ENCODE results near the gene CHSY3.

Gene CHSY3

GRCh38 chr5:130035388-130035787, 131.1 kb downstream of the CHSY3 start:
- Histone ChIP-seq H3K4me1 (ENCODE audit: control insufficient read depth, insufficient read depth, low read length) (no peaks in the 10 kb centered on the region), H3K9ac (ENCODE audit: low read length) (no peak overlapping the region), H3K27me3 (ENCODE audit: control insufficient read depth, insufficient read depth, low read length) (no peaks in the 10 kb centered on the region), H3K36me3 (ENCODE audit: control insufficient read depth, insufficient read depth, low read length) (no peaks in the 10 kb centered on the region), H3K9me3 (ENCODE audit: control insufficient read depth, low read length) (no peaks in the 10 kb centered on the region), H3K4me3 (ENCODE audit: low read length) (no peak overlapping the region)

- H3K9me3 ChIP-seq (ENCODE audit: control insufficient read depth, low read length): no peaks in the 10 kb centered on the region
- H3K27me3 ChIP-seq (ENCODE audit: control insufficient read depth, insufficient read depth, low read length): no peaks in the 10 kb centered on the region
- H3K9ac ChIP-seq (ENCODE audit: low read length): no peak overlapping the region
- H3K4me1 ChIP-seq (ENCODE audit: control insufficient read depth, insufficient read depth, low read length): no peaks in the 10 kb centered on the region
- no peaks in the 10 kb centered on the region for H3K36me3 ChIP-seq (ENCODE audit: control insufficient read depth, insufficient read depth, low read length)
- no peak overlapping the region for H3K4me3 ChIP-seq (ENCODE audit: low read length)
Measured at GRCh38 chr5:130037905-130038304, 133.6 kb downstream of the CHSY3 start.

GRCh38 chr5:130043834-130044233, 139.6 kb downstream of the CHSY3 start:
- Histone ChIP-seq H3K4me3 (ENCODE audit: low read length) (no peak overlapping the region), H3K4me1 (ENCODE audit: control insufficient read depth, insufficient read depth, low read length) (no peaks in the 10 kb centered on the region), H3K27me3 (ENCODE audit: control insufficient read depth, insufficient read depth, low read length) (no peaks in the 10 kb centered on the region), H3K9ac (ENCODE audit: low read length) (no peak overlapping the region), H3K36me3 (ENCODE audit: control insufficient read depth, insufficient read depth, low read length) (no peaks in the 10 kb centered on the region), H3K9me3 (ENCODE audit: control insufficient read depth, low read length) (no peaks in the 10 kb centered on the region)

- Histone ChIP-seq H3K36me3 (ENCODE audit: control insufficient read depth, insufficient read depth, low read length) (no peaks in the 10 kb centered on the region), H3K4me1 (ENCODE audit: control insufficient read depth, insufficient read depth, low read length) (no peaks in the 10 kb centered on the region), H3K27me3 (ENCODE audit: control insufficient read depth, insufficient read depth, low read length) (no peaks in the 10 kb centered on the region), H3K9me3 (ENCODE audit: control insufficient read depth, low read length) (no peaks in the 10 kb centered on the region), H3K4me3 (ENCODE audit: low read length) (no peak overlapping the region), H3K9ac (ENCODE audit: low read length) (no peak overlapping the region)
Measured at GRCh38 chr5:130045334-130045733, 141.1 kb downstream of the CHSY3 start.

GRCh38 chr5:130050585-130050984, 146.3 kb downstream of the CHSY3 start:
- Histone ChIP-seq H3K36me3 (ENCODE audit: control insufficient read depth, insufficient read depth, low read length) (no peaks in the 10 kb centered on the region), H3K27me3 (ENCODE audit: control insufficient read depth, insufficient read depth, low read length) (no peaks in the 10 kb centered on the region), H3K9ac (ENCODE audit: low read length) (no peak overlapping the region), H3K9me3 (ENCODE audit: control insufficient read depth, low read length) (no peaks in the 10 kb centered on the region), H3K4me1 (ENCODE audit: control insufficient read depth, insufficient read depth, low read length) (no peaks in the 10 kb centered on the region), H3K4me3 (ENCODE audit: low read length) (no peak overlapping the region)

GRCh38 chr5:130052752-130053151, 148.5 kb downstream of the CHSY3 start:
- no peak overlapping the region for H3K4me3 ChIP-seq (ENCODE audit: low read length)
- no peaks in the 10 kb centered on the region for H3K27me3 ChIP-seq (ENCODE audit: control insufficient read depth, insufficient read depth, low read length)
- H3K36me3 ChIP-seq (ENCODE audit: control insufficient read depth, insufficient read depth, low read length): no peaks in the 10 kb centered on the region
- H3K4me1 ChIP-seq (ENCODE audit: control insufficient read depth, insufficient read depth, low read length): no peaks in the 10 kb centered on the region
- no peak overlapping the region for H3K9ac ChIP-seq (ENCODE audit: low read length)
- no peaks in the 10 kb centered on the region for H3K9me3 ChIP-seq (ENCODE audit: control insufficient read depth, low read length)

GRCh38 chr5:130055572-130055971, 151.3 kb downstream of the CHSY3 start:
- Histone ChIP-seq H3K36me3 (ENCODE audit: control insufficient read depth, insufficient read depth, low read length) (no peaks in the 10 kb centered on the region), H3K9ac (ENCODE audit: low read length) (no peak overlapping the region), H3K4me3 (ENCODE audit: low read length) (no peak overlapping the region), H3K27me3 (ENCODE audit: control insufficient read depth, insufficient read depth, low read length) (no peaks in the 10 kb centered on the region), H3K9me3 (ENCODE audit: control insufficient read depth, low read length) (no peaks in the 10 kb centered on the region), H3K4me1 (ENCODE audit: control insufficient read depth, insufficient read depth, low read length) (no peaks in the 10 kb centered on the region)

GRCh38 chr5:130061746-130062145, 157.5 kb downstream of the CHSY3 start:
- no peak overlapping the region for H3K4me3 ChIP-seq (ENCODE audit: low read length)
- H3K27me3 ChIP-seq (ENCODE audit: control insufficient read depth, insufficient read depth, low read length): no peaks in the 10 kb centered on the region
- H3K9ac ChIP-seq (ENCODE audit: low read length): no peak overlapping the region
- no peaks in the 10 kb centered on the region for H3K9me3 ChIP-seq (ENCODE audit: control insufficient read depth, low read length)
- no peaks in the 10 kb centered on the region for H3K36me3 ChIP-seq (ENCODE audit: control insufficient read depth, insufficient read depth, low read length)
- H3K4me1 ChIP-seq (ENCODE audit: control insufficient read depth, insufficient read depth, low read length): no peaks in the 10 kb centered on the region

GRCh38 chr5:130063603-130064002, 159.3 kb downstream of the CHSY3 start:
- Histone ChIP-seq H3K36me3 (ENCODE audit: control insufficient read depth, insufficient read depth, low read length) (no peaks in the 10 kb centered on the region), H3K4me3 (ENCODE audit: low read length) (no peak overlapping the region), H3K27me3 (ENCODE audit: control insufficient read depth, insufficient read depth, low read length) (no peaks in the 10 kb centered on the region), H3K9me3 (ENCODE audit: control insufficient read depth, low read length) (no peaks in the 10 kb centered on the region), H3K4me1 (ENCODE audit: control insufficient read depth, insufficient read depth, low read length) (no peaks in the 10 kb centered on the region), H3K9ac (ENCODE audit: low read length) (no peak overlapping the region)

- Histone ChIP-seq H3K9me3 (ENCODE audit: control insufficient read depth, low read length) (no peaks in the 10 kb centered on the region), H3K36me3 (ENCODE audit: control insufficient read depth, insufficient read depth, low read length) (no peaks in the 10 kb centered on the region), H3K4me1 (ENCODE audit: control insufficient read depth, insufficient read depth, low read length) (no peaks in the 10 kb centered on the region), H3K4me3 (ENCODE audit: low read length) (no peak overlapping the region), H3K9ac (ENCODE audit: low read length) (no peak overlapping the region), H3K27me3 (ENCODE audit: control insufficient read depth, insufficient read depth, low read length) (no peaks in the 10 kb centered on the region)
Measured at GRCh38 chr5:130064484-130064883, 160.2 kb downstream of the CHSY3 start.

- Histone ChIP-seq H3K27me3 (ENCODE audit: control insufficient read depth, insufficient read depth, low read length) (no peaks in the 10 kb centered on the region), H3K9ac (ENCODE audit: low read length) (no peak overlapping the region), H3K36me3 (ENCODE audit: control insufficient read depth, insufficient read depth, low read length) (no peaks in the 10 kb centered on the region), H3K4me1 (ENCODE audit: control insufficient read depth, insufficient read depth, low read length) (no peaks in the 10 kb centered on the region), H3K4me3 (ENCODE audit: low read length) (no peak overlapping the region), H3K9me3 (ENCODE audit: control insufficient read depth, low read length) (no peaks in the 10 kb centered on the region)
Measured at GRCh38 chr5:130065617-130066016, 161.4 kb downstream of the CHSY3 start.

GRCh38 chr5:130066644-130067043, 162.4 kb downstream of the CHSY3 start:
- H3K27me3 ChIP-seq (ENCODE audit: control insufficient read depth, insufficient read depth, low read length): no peaks in the 10 kb centered on the region
- H3K4me3 ChIP-seq (ENCODE audit: low read length): no peak overlapping the region
- no peaks in the 10 kb centered on the region for H3K4me1 ChIP-seq (ENCODE audit: control insufficient read depth, insufficient read depth, low read length)
- H3K9me3 ChIP-seq (ENCODE audit: control insufficient read depth, low read length): no peaks in the 10 kb centered on the region
- no peaks in the 10 kb centered on the region for H3K36me3 ChIP-seq (ENCODE audit: control insufficient read depth, insufficient read depth, low read length)
- H3K9ac ChIP-seq (ENCODE audit: low read length): no peak overlapping the region

GRCh38 chr5:130067364-130067763, 163.1 kb downstream of the CHSY3 start:
- H3K9ac ChIP-seq (ENCODE audit: low read length): no peak overlapping the region
- H3K4me1 ChIP-seq (ENCODE audit: control insufficient read depth, insufficient read depth, low read length): no peaks in the 10 kb centered on the region
- no peaks in the 10 kb centered on the region for H3K36me3 ChIP-seq (ENCODE audit: control insufficient read depth, insufficient read depth, low read length)

More at GRCh38 chr5:130067364-130067763, 163.1 kb downstream of the CHSY3 start:
- Histone ChIP-seq H3K4me3 (ENCODE audit: low read length) (no peak overlapping the region), H3K27me3 (ENCODE audit: control insufficient read depth, insufficient read depth, low read length) (no peaks in the 10 kb centered on the region), H3K9me3 (ENCODE audit: control insufficient read depth, low read length) (no peaks in the 10 kb centered on the region)
